Pulmonary artery endothelial cell (primary cell): ENCODE data around the gene TXNL4B. TPM values are rescaled to one million over a fixed set of nuclear protein-coding genes. Genes with fewer than 3 reads are reported as not detected.
A peak's percentile ranks its signal among the peaks of the same experiment; 100 is the strongest.
"Not testable (repeated sequence)": the region's sequence is repeated elsewhere in the genome, so short reads cannot be mapped to it uniquely, and the experiment has no call there.

Experiments used
- DNase-seq: peaks from one replicate; pipeline ENCODE4 v3.0.0-alpha.2; 2011; ENCODE audit warnings: low read depth, low spot score
- total RNA-seq: library from RNA; depleted of rRNA; stranded (reverse); fragments of >200 nt; gene quantifications from 2 replicates; pipeline ENCODE4 v1.2.3, GENCODE V29; 2014

The TXNL4B gene
- total RNA-seq, 1 donor from 2014 or later: 4.0 TPM

GRCh38 chr16:72112452-72112792 lies 19.0 kb upstream of the TXNL4B start:
- DNase-seq: no peak

- DNase-seq: no peak
These were observed 18.4 kb upstream of the TXNL4B start for GRCh38 chr16:72111657-72112451.

GRCh38 chr16:72110662-72111615 lies 17.5 kb upstream of the TXNL4B start:
- no peak for DNase-seq

GRCh38 chr16:72109966-72110530 lies 16.6 kb upstream of the TXNL4B start:
- DNase-seq: no peak

GRCh38 chr16:72109300-72109699 lies 15.9 kb upstream of the TXNL4B start:
- no peak for DNase-seq

- DNase-seq: no peak
These were observed 15.1 kb upstream of the TXNL4B start for GRCh38 chr16:72108353-72109102.

- no peak for DNase-seq
These were observed 14.0 kb upstream of the TXNL4B start for GRCh38 chr16:72107371-72107770.

- no peak for DNase-seq
These were observed 12.6 kb upstream of the TXNL4B start for GRCh38 chr16:72105978-72106377.

- DNase-seq: no peak
These were observed 11.5 kb upstream of the TXNL4B start for GRCh38 chr16:72104905-72105304.

GRCh38 chr16:72101195-72101594 lies 7.8 kb upstream of the TXNL4B start:
- DNase-seq: no peak

- DNase-seq: peak; percentile 29
These were observed 6.0 kb upstream of the TXNL4B start for GRCh38 chr16:72099377-72099818.

GRCh38 chr16:72098936-72099335 lies 5.5 kb upstream of the TXNL4B start:
- DNase-seq: no peak

- DNase-seq: no peak
These were observed 818 bp upstream of the TXNL4B start for GRCh38 chr16:72094266-72094610.

- peak; percentile 7 for DNase-seq
These were observed 480 bp downstream of the TXNL4B start for GRCh38 chr16:72092832-72093447.

GRCh38 chr16:72091217-72091616 lies 2.2 kb downstream of the TXNL4B start:
- DNase-seq: no peak

GRCh38 chr16:72085002-72085401 lies 8.4 kb downstream of the TXNL4B start:
- no peak for DNase-seq

GRCh38 chr16:72084445-72084844 lies 9.0 kb downstream of the TXNL4B start:
- no peak for DNase-seq

GRCh38 chr16:72083778-72084404 lies 9.5 kb downstream of the TXNL4B start:
- no peak for DNase-seq

GRCh38 chr16:72076991-72077706 lies 16.3 kb downstream of the TXNL4B start:
- not testable (repeated sequence) for DNase-seq

GRCh38 chr16:72075067-72075466 lies 18.4 kb downstream of the TXNL4B start:
- not testable (repeated sequence) for DNase-seq
